Stomach (tissue), 4 donors: ENCODE measurements around the gene TPI1.

Experiments
- POLR2A ChIP-seq, 4 donors: fragments of 450-650 bp; IDR thresholded peaks; one replicate each; pipeline ENCODE4 v1.6.1; 2016; ENCODE audit warnings: antibody characterized with exemption in 4 of 4, control low read depth in 2 of 4, mild to moderate bottlenecking in 1 of 4, moderate library complexity in 1 of 4
- TF ChIP-seq, protein P1 (sequence below), 7 experiments: fragments of 450-650 bp in 4 of 7; fragments of 200-600 bp in 3 of 7; sonication (generic) in 3 of 7; IDR thresholded peaks; one replicate each; pipeline ENCODE4 v1.5.1; 2016 to 2019; ENCODE audit warnings: antibody characterized with exemption in 7 of 7, control low read depth in 2 of 7, mild to moderate bottlenecking in 1 of 7

GRCh38 chr12:6899837-6900519 lies 32.6 kb downstream of the TPI1 start:
- no peak for TF ChIP-seq POLR2A (IDR thresholded peaks at IDR 0.05)
- TF ChIP-seq, protein P1, sequence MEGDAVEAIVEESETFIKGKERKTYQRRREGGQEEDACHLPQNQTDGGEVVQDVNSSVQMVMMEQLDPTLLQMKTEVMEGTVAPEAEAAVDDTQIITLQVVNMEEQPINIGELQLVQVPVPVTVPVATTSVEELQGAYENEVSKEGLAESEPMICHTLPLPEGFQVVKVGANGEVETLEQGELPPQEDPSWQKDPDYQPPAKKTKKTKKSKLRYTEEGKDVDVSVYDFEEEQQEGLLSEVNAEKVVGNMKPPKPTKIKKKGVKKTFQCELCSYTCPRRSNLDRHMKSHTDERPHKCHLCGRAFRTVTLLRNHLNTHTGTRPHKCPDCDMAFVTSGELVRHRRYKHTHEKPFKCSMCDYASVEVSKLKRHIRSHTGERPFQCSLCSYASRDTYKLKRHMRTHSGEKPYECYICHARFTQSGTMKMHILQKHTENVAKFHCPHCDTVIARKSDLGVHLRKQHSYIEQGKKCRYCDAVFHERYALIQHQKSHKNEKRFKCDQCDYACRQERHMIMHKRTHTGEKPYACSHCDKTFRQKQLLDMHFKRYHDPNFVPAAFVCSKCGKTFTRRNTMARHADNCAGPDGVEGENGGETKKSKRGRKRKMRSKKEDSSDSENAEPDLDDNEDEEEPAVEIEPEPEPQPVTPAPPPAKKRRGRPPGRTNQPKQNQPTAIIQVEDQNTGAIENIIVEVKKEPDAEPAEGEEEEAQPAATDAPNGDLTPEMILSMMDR (IDR thresholded peaks at IDR 0.05) = no peak
